H1 (cell line): ENCODE results near the gene TENT4B. TPM values are rescaled to one million over a fixed set of nuclear protein-coding genes. Genes with fewer than 3 reads are reported as not detected.
A peak's percentile ranks its signal among the peaks of the same experiment; 100 is the strongest.

Experiments used
- CTCF ChIA-PET: fragments of 300-600 bp; sonication (Branson Sonifier 250); formaldehyde crosslinking; loops from one replicate; lab custom pipeline; 2021; ENCODE audit not compliant: partially characterized antibody; lab: Charles Lee
- POLR2A ChIA-PET: fragments of 300-600 bp; sonication (Branson Sonifier 250); formaldehyde crosslinking; loops from one replicate; lab custom pipeline; 2021; ENCODE audit warnings: inconsistent platforms; ENCODE audit not compliant: partially characterized antibody; lab: Charles Lee
- DNase-seq, 2 experiments: peaks; one replicate each; pipeline versions ENCODE4 v3.0.0 to v3.0.0-alpha.2; 2010 to 2022; ENCODE audit warnings: low spot score in 2 of 2, low read depth in 1 of 2, mixed read lengths in 1 of 2
- FAIRE-seq: peaks from 2 replicates; lab custom pipeline; 2011; peaks lifted over from hg19 to GRCh38; lab: Jason Lieb, UNC
- H2AFZ ChIP-seq: 2 replicates; pipeline ENCODE4 v1.8.1; 2012; ENCODE audit warnings: low read length, inconsistent platforms
- H2AK5ac ChIP-seq: 2 replicates; pipeline ENCODE4 v1.6.1; 2013; ENCODE audit warnings: low read depth, low read length
- H2BK120ac ChIP-seq: replicated peaks from 2 replicates; pipeline ENCODE3; 2013; ENCODE audit warnings: low read depth, low read length, inconsistent platforms
- H2BK12ac ChIP-seq: 2 replicates; pipeline ENCODE4 v1.6.1; 2013; ENCODE audit warnings: low read depth, low read length
- H2BK15ac ChIP-seq: 2 replicates; pipeline ENCODE4 v1.6.1; 2013; ENCODE audit warnings: low read length
- H2BK20ac ChIP-seq: 2 replicates; pipeline ENCODE4 v1.6.1; 2013; ENCODE audit warnings: low read length
- H2BK5ac ChIP-seq: 2 replicates; pipeline ENCODE4 v1.6.1; 2013; ENCODE audit warnings: low read depth, low read length
- H3K14ac ChIP-seq: 2 replicates; pipeline ENCODE4 v1.6.1; 2013; ENCODE audit warnings: inconsistent platforms; ENCODE audit not compliant: insufficient read length
- H3K18ac ChIP-seq: 2 replicates; pipeline ENCODE4 v1.6.1; 2013; ENCODE audit warnings: low read length; ENCODE audit errors: extremely low read depth
- H3K23ac ChIP-seq: 2 replicates; pipeline ENCODE4 v1.6.1; 2013; ENCODE audit warnings: inconsistent platforms; ENCODE audit not compliant: insufficient read length
- H3K23me2 ChIP-seq: 2 replicates; pipeline ENCODE4 v1.6.1; 2013; ENCODE audit warnings: low read depth, low read length
- H3K27ac ChIP-seq: 2 replicates; pipeline ENCODE4 v1.6.1; 2011; ENCODE audit warnings: low read depth, low read length, inconsistent platforms
- H3K27me3 ChIP-seq, 4 experiments: replicated peaks in 1 of 4; 1 replicate in 1 of 4; 2 replicates in 3 of 4; pipeline versions ENCODE4 v1.6.1 to v1.8.1; 2011 to 2013; ENCODE audit warnings: low read length in 3 of 4, mild to moderate bottlenecking in 3 of 4, inconsistent platforms in 2 of 4, mixed read lengths in 2 of 4, moderate library complexity in 1 of 4; ENCODE audit not compliant: control insufficient read depth in 3 of 4, insufficient read depth in 3 of 4; ENCODE audit errors: extremely low read depth in 1 of 4
- H3K36me3 ChIP-seq, 4 experiments: 2 replicates each; pipeline versions ENCODE4 v1.6.1 to v1.8.1; 2011 to 2013; ENCODE audit warnings: mild to moderate bottlenecking in 4 of 4, low read length in 3 of 4, moderate library complexity in 2 of 4, control low read depth in 1 of 4, inconsistent platforms in 1 of 4; ENCODE audit not compliant: insufficient read depth in 4 of 4, control insufficient read depth in 2 of 4
- H3K4ac ChIP-seq: replicated peaks from 2 replicates; pipeline ENCODE3; 2013; ENCODE audit warnings: low read length, low read depth, mixed read lengths, inconsistent platforms; ENCODE audit not compliant: insufficient read length
- H3K4me1 ChIP-seq, 4 experiments: replicated peaks in 1 of 4; 1 replicate in 1 of 4; 2 replicates in 3 of 4; pipeline versions ENCODE4 v1.6.1 to v1.8.1; 2011 to 2013; ENCODE audit warnings: low read length in 3 of 4, inconsistent platforms in 2 of 4, mixed read lengths in 1 of 4; ENCODE audit not compliant: insufficient read depth in 4 of 4, control insufficient read depth in 3 of 4
- H3K4me2 ChIP-seq, 2 experiments: 2 replicates each; pipeline versions ENCODE4 v1.6.1 to v1.8.1; 2011 to 2013; ENCODE audit warnings: low read depth in 2 of 2, low read length in 2 of 2, control low read depth in 1 of 2, inconsistent platforms in 1 of 2, mild to moderate bottlenecking in 1 of 2; ENCODE audit not compliant: insufficient read depth in 1 of 2
- H3K4me3 ChIP-seq, 4 experiments: fragments of 200-600, 300-600 bp in 1 of 4; sonication (generic), shearing (Covaris generic), sonication (Bioruptor Twin) in 1 of 4; 2 replicates each; pipeline versions ENCODE4 v1.5.1 to v1.8.1; 2011 to 2016; ENCODE audit warnings: low read length in 4 of 4, low read depth in 3 of 4, control low read depth in 2 of 4, inconsistent platforms in 2 of 4, mild to moderate bottlenecking in 2 of 4, mixed read lengths in 1 of 4, moderate library complexity in 1 of 4; ENCODE audit not compliant: insufficient read depth in 2 of 4; ENCODE audit errors: extremely low read depth in 1 of 4
- H3K56ac ChIP-seq: replicated peaks from 2 replicates; pipeline ENCODE3; 2013; ENCODE audit warnings: low read depth, mild to moderate bottlenecking, mixed read lengths, low read length, inconsistent platforms; ENCODE audit not compliant: insufficient read length
- H3K79me1 ChIP-seq: 2 replicates; pipeline ENCODE4 v1.6.1; 2013; ENCODE audit warnings: low read depth, low read length, control low read depth
- H3K79me2 ChIP-seq, 2 experiments: 2 replicates each; pipeline versions ENCODE4 v1.6.1 to v1.8.1; 2012 to 2013; ENCODE audit warnings: low read length in 2 of 2, mild to moderate bottlenecking in 2 of 2, inconsistent platforms in 1 of 2; ENCODE audit not compliant: insufficient read depth in 2 of 2, control insufficient read depth in 1 of 2
- H3K9ac ChIP-seq, 4 experiments: replicated peaks in 1 of 4; 1 replicate in 1 of 4; 2 replicates in 3 of 4; pipeline versions ENCODE4 v1.6.1 to v1.8.1; 2011 to 2013; ENCODE audit warnings: low read depth in 3 of 4, low read length in 3 of 4, control low read depth in 2 of 4, mild to moderate bottlenecking in 2 of 4, moderate library complexity in 2 of 4, inconsistent platforms in 1 of 4; ENCODE audit errors: extremely low read depth in 1 of 4
- H3K9me3 ChIP-seq, 2 experiments: 2 replicates each; pipeline versions ENCODE4 v1.6.1 to v1.8.1; 2012 to 2013; ENCODE audit warnings: mild to moderate bottlenecking in 2 of 2, moderate library complexity in 2 of 2, control low read depth in 1 of 2, inconsistent platforms in 1 of 2, low read depth in 1 of 2, low read length in 1 of 2, mixed read lengths in 1 of 2; ENCODE audit not compliant: insufficient read depth in 2 of 2
- H4K20me1 ChIP-seq, 2 experiments: replicated peaks in 1 of 2; 2 replicates each; pipeline versions ENCODE3 to v1.8.1; 2011 to 2013; ENCODE audit warnings: inconsistent platforms in 2 of 2, low read length in 2 of 2, mild to moderate bottlenecking in 1 of 2; ENCODE audit not compliant: insufficient read depth in 2 of 2, control insufficient read depth in 1 of 2
- H4K5ac ChIP-seq: 2 replicates; pipeline ENCODE4 v1.6.1; 2013; ENCODE audit warnings: low read length, low read depth, mixed read lengths, inconsistent platforms; ENCODE audit not compliant: insufficient read length
- H4K8ac ChIP-seq: 2 replicates; pipeline ENCODE4 v1.8.0; 2013; ENCODE audit warnings: mild to moderate bottlenecking, moderate library complexity, low read length, inconsistent platforms; ENCODE audit not compliant: insufficient read depth; ENCODE audit errors: extremely low read depth
- H4K91ac ChIP-seq: replicated peaks from 2 replicates; pipeline ENCODE3; 2013; ENCODE audit warnings: low read length, mixed read lengths, inconsistent platforms; ENCODE audit not compliant: insufficient read length
- CBX8 ChIP-seq: fragments of 300-800, 300-1000 bp; sonication (generic); IDR thresholded peaks from 2 replicates; pipeline ENCODE4 v1.7.1; 2016; ENCODE audit warnings: low read depth, low read length, borderline replicate concordance
- CHD2 ChIP-seq: IDR thresholded peaks from 2 replicates; pipeline ENCODE4 v1.6.1; 2012; ENCODE audit warnings: low read length, improper control_type of control experiment
- JUND ChIP-seq: IDR thresholded peaks from 2 replicates; pipeline ENCODE4 v1.6.1; 2011; ENCODE audit warnings: mild to moderate bottlenecking, improper control_type of control experiment, low read length
- KDM1A ChIP-seq: fragments of 200-600, 300-600 bp; sonication (generic); IDR thresholded peaks from 2 replicates; pipeline ENCODE4 v1.7.1; 2016; ENCODE audit warnings: mild to moderate bottlenecking, low read length, borderline replicate concordance
- RFX5 ChIP-seq: IDR thresholded peaks from 2 replicates; pipeline ENCODE4 v1.6.1; 2011; ENCODE audit warnings: low read depth, low read length, improper control_type of control experiment, borderline replicate concordance
- RNF2 ChIP-seq: fragments of 200-900, 300-1000 bp; sonication (generic); IDR thresholded peaks from 2 replicates; pipeline ENCODE4 v1.7.1; 2016; ENCODE audit warnings: borderline replicate concordance, low read depth, mild to moderate bottlenecking, antibody characterized with exemption, low read length; ENCODE audit not compliant: poor library complexity, severe bottlenecking; ENCODE audit errors: missing control alignments
- SIX5 ChIP-seq: IDR thresholded peaks from 2 replicates; pipeline ENCODE4 v1.6.1; 2011; ENCODE audit warnings: mild to moderate bottlenecking, low read depth, low read length
- TEAD4 ChIP-seq: IDR thresholded peaks from 2 replicates; pipeline ENCODE4 v1.6.1; 2012; ENCODE audit warnings: low read depth, low read length, inconsistent platforms, mixed read lengths
- WGBS, 2 experiments: shearing (Covaris generic) in 1 of 2; methylation state at CpG; one replicate each; pipeline versions ENCODE4 v1.1.6 to v1.1.7; 2013 to 2015; ENCODE audit warnings: low lambda C conversion rate in 2 of 2, mixed read lengths in 2 of 2, inconsistent platforms in 1 of 2, low coverage in 1 of 2, missing lambda C conversion rate in 1 of 2; ENCODE audit not compliant: insufficient replicate concordance in 2 of 2, insufficient coverage in 1 of 2, insufficient read length in 1 of 2; ENCODE audit errors: extremely low coverage in 1 of 2, missing lambda C conversion rate in 1 of 2; 5-methylcytosine and 5-hydroxymethylcytosine counted together
- polyA plus RNA-seq, 7 experiments: library from polyadenylated mRNA; depleted of rRNA in 3 of 7; stranded (reverse) in 5 of 7; unstranded in 2 of 7; fragments of >200 nt in 5 of 7; fragments of 200-250 nt in 2 of 7; gene quantifications; 1 replicate in 5 of 7; 2 replicates in 1 of 7; 4 replicates in 1 of 7; pipeline versions ENCODE4 v1.2.1 to v1.2.3, GENCODE V29; 2011 to 2013; ENCODE audit warnings: missing spikeins in 2 of 7, mixed read lengths in 2 of 7
- total RNA-seq: library from RNA; stranded (reverse); fragmentation: NEBNext Ultra II Directional; extraction: Animal tissue kit (Norgen Biotek cat#: 25700); gene quantifications from 2 replicates; pipeline ENCODE4 v1.2.1, GENCODE V29; 2021

TENT4B gene
- total and polyA plus RNA-seq, 2 of the 8 experiments (the other 6 are each of a cell fraction or from before 2014, with no cell fraction given) = 4.2 to 15.7 TPM

DNA sequence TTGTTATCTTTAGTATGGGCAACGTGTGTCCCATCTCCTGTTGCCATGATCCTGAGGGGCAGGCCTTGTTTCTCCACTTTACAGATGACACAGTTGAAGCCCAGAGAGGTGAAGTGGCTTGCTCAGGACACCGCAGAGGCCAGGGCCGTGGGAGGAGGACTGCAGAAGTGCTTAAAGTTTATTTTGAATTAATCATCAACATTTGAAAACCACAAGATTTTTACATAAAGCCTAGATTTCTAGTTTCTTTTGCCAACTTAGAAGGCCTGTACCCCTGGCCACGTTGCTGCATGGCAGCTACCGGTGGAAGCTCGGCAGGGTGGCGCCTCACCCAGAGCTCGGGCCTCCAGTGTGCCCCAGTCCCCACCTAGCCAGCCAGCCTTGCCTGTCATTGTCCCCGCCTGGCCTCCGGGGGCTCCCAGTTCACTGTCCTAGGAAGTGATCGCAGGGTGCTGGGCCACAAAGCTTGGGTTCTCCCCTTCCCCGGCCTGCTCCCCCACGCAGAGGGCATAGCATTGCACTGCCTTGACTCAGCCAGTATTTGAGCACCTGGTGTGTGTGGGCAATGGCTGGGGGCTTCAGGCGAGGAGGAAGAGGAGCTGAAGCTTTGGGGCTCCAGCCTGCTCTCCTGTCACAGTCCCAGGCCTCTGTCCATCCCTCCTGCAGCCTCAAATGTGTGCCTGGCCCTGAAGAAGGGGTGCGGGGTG, 98.4 kb downstream of the TENT4B start:
- Histone ChIP-seq H3K23me2 (no peaks in the 10 kb centered on the region; the same call in 1 of the 2 replicates), H4K8ac (peak overlapping the region; percentile 57), H3K36me3 (no peaks in the 10 kb centered on the region), H3K79me1 (no peaks in the 10 kb centered on the region), H2AK5ac (no peak overlapping the region), H3K27me3 (peaks cover 0 to 10% (median 3%) of the 10 kb centered on the region in 4 experiments; a peak in 4 of 7 replicates), H3K4me2 (no peak overlapping the region), H2BK12ac (no peak overlapping the region), H4K20me1 (no peaks in the 10 kb centered on the region), H2BK5ac (peak overlapping the region; percentile 66; the same call in 1 of the 2 replicates), H4K5ac (no peak overlapping the region), H4K91ac (no peak overlapping the region), H2BK120ac (no peak overlapping the region), H3K4ac (no peak overlapping the region), H3K79me2 (no peaks in the 10 kb centered on the region), H2BK15ac (no peak overlapping the region), H3K27ac (no peak overlapping the region), H2AFZ (no peak overlapping the region), H3K9ac (no peak overlapping the region), H3K4me1 (peaks cover 0 to 11% (median 3%) of the 10 kb centered on the region in 4 experiments; a peak in 4 of 7 replicates), H3K56ac (no peak overlapping the region), H3K9me3 (no peaks in the 10 kb centered on the region), H3K14ac (no peak overlapping the region), H3K4me3 (no peak overlapping the region), H3K23ac (no peak overlapping the region), H2BK20ac (no peak overlapping the region), H3K18ac (no peak overlapping the region)
- DNase-seq = no peak
- POLR2A ChIA-PET = interaction anchor here (0.8 kb wide), 1 partner anchor 16 kb away, joined by 3 read pairs; no protein-coding TSS in a partner anchor
- TF ChIP-seq RNF2 (no peak), SIX5 (no peak), KDM1A (no peak), TEAD4 (no peak), CHD2 (no peak), JUND (no peak), RFX5 (no peak), CBX8 (no peak)
- WGBS, 2 experiments = 89% methylated on average over 15 of the region's 15 CpGs; no CpG with 5 or more reads in 1 of the 2 experiments
- CTCF ChIA-PET = interaction anchor here (0.6 to 1.8 kb wide), 12 partner anchors 9 to 242 kb away, joined by 3 to 5 read pairs (median 4); no protein-coding TSS in a partner anchor
- no peak for FAIRE-seq
